Activated effector memory CD4-positive, alpha-beta T cell treated with anti-CD3 and anti-CD28 coated beads, Interleukin-2, amount 50 U/mL, for 16 hours (primary cell): ENCODE results near the gene CXXC5.

Experiments used
- DNase-seq: peaks from one replicate; pipeline ENCODE4 v3.0.0-alpha.2; 2020

Gene CXXC5

GRCh38 chr5:139683295-139684271, 35.4 kb downstream of the CXXC5 start:
- DNase-seq = no peak

DNA sequence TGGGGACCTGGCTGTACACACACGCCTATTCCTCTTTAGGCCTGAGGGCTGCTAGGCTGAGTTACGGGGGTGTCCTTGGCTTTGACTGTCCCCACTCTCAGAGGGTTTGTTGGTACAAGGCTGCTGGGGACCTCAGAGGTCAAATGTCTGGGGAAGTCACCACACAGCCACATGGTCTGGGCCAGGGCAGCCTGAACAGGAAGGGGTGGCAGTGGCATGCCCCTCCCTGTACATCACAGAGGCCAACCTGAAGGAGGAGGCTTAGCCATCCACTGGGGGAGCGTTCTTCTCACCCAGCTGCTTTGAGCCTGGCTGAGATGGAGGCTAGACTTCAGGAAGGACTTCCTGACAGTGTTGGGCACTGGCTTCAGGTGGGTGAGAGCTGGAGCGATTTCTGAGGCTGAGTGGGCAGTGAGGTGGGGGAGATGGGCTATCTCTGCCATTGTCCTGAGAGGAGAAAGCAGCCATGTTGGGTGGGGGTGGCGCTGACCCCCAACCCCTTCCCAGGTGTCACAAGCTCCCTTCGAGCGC, 36.3 kb downstream of the CXXC5 start:
- no peak for DNase-seq

- no peak for DNase-seq
Observed at GRCh38 chr5:139684881-139685749, 37.0 kb downstream of the CXXC5 start.

- no peak for DNase-seq
Observed at GRCh38 chr5:139685886-139686285, 37.7 kb downstream of the CXXC5 start.

GRCh38 chr5:139686356-139686705, 38.2 kb downstream of the CXXC5 start:
- no peak for DNase-seq

DNA sequence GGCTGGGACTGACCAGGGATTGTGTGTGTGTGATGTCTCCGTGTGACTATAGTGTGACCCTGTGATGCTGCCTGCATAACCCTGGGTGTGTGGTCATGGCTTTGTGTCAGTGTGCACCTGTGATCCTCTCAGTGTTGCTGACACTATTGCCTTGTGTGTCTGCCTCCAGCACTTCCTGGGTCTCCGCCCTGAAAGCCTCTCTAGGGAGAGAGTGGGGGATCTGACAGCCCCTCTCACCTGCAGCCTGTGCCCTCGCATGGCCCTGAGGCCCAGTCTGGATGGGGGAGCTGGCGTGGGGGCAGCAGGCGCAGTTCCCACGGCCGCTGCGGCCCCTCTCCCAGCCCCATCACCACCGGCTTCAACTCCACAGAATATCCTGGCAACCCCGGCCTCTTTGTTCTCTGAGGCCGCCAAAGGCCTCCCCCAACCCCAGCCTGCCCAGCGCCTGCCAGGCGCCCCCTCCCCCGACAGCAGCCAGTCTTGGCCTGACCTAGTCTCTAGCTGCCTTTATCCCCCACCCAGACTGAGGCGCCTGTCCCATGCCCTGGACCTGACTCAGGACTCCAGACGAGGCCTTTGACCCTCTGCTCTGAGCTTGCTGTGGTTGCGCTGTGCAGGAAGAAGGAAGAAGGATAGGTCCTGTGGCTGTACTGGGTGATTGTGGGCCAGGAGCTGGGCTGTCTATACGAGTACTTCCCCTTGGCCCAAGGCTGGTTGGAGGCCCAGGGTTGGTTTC, 38.7 kb downstream of the CXXC5 start:
- no peak for DNase-seq

DNA sequence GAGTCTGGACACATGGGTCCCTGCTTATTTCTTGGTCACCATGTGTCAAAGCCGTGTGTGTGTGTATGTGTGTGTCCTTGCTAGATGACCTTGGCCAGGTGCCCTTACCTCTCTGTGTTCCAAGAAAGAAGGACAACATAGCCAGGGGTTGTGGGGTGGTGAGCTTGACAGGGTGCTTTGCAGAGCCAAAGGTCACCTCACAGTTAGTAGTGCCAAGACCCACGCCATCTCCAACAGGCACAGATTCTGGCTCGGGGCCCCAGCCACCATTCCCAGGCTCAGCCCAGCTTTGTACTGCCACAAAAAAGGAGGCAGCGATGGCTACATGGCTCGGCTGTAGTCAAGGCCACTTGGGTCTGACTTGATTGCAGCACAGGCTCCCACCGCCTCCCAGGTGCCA, 39.5 kb downstream of the CXXC5 start:
- no peak for DNase-seq

GRCh38 chr5:139688088-139688702, 40.0 kb downstream of the CXXC5 start:
- no peak for DNase-seq

GRCh38 chr5:139688751-139689372, 40.7 kb downstream of the CXXC5 start:
- DNase-seq = no peak

- no peak for DNase-seq
Observed at GRCh38 chr5:139689631-139690063, 41.5 kb downstream of the CXXC5 start.

DNA sequence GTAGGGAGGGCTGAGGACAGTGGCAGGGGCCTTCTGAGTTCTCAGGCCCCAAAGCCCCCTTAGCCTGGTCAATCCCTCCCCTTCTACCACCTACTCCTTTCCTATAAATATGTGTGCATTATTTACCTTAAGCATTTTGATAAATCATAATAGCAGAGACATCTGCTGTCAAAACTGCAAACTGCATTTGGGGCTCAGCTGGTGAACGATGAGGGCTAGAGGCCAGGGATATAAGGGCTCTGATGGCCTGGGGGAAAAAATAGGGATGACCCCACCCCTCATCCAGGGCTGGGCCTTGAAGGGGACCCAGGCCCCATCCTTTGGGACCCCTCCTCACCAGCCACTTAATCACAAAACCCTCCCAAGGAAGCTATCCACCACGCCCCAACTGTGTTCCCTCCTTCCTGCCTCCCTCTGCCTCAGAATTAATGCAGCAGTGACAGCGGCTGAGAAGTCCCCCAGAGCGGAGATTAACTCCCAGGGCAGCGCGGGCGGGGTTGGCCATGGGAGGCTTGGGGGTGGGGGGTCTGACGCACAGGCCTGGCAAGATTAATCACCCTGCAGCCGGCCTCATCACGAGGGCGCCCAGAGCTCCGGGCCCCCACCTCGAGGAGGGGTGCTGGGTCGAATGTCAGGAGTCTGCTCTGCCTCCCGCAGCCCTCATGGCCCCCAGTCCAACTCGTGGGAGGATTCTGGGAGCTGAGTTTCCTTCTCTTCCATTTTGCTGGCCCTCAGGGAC, 42.1 kb downstream of the CXXC5 start:
- DNase-seq = no peak

DNA sequence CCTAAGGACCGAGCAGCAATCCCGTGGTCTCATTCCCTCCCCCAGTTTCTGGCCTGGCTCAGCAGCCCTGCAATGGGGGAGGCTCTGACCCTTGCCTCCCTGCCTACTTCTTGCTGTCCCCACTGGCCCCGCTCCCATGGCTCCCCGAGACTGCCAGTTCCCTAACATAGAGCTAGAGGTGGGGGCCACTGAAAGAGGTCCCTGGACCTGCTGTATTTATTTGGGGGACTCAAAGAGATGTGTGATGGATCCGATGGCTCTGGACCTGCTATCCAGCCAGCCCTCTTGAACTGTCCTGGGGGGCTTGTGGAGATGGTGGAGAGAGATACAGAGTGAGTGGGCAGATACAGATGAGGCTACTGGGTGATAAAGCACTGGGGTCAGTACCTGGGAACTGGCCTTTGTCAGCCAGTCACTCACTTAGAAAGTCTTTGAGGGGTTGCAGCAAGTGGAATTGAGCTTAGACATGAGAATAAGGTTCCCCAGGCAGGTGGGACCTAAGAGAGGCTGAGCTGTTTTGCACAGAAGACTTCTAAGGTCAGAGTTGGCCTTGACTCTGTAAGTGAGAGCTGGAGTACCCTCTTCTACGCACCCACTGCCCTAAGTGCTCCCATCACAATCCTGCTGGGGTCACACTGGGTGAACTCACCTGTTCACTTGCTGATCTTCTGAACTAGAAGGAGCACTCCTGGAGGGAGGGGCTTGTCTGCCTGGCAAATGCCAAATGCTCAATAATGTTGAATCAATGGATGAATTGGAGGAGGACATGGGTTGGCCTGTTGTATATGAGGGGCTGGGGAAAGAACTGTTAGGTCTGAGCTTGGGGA, 42.9 kb downstream of the CXXC5 start:
- DNase-seq = no peak

DNA sequence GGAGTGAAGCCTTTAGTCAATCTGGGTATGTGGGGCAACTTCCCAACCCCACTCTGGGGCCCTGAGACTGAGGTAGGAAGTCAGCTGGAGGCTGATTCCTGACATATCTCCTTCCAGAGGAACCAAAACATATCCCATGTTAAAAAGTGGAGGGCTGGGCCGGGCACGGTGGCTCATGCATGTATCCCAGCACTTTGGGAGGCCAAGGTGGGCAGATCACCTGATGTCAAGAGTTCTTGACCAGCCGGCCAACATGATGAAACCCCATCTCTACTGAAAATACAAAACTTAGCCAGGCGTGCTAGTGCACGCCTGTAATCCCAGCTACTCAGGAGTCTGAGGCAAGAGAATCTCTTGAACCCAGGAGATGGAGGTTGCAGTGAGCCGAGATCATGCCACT, 44.0 kb downstream of the CXXC5 start:
- DNase-seq = no peak

GRCh38 chr5:139692679-139693308, 44.6 kb downstream of the CXXC5 start:
- no peak for DNase-seq

DNA sequence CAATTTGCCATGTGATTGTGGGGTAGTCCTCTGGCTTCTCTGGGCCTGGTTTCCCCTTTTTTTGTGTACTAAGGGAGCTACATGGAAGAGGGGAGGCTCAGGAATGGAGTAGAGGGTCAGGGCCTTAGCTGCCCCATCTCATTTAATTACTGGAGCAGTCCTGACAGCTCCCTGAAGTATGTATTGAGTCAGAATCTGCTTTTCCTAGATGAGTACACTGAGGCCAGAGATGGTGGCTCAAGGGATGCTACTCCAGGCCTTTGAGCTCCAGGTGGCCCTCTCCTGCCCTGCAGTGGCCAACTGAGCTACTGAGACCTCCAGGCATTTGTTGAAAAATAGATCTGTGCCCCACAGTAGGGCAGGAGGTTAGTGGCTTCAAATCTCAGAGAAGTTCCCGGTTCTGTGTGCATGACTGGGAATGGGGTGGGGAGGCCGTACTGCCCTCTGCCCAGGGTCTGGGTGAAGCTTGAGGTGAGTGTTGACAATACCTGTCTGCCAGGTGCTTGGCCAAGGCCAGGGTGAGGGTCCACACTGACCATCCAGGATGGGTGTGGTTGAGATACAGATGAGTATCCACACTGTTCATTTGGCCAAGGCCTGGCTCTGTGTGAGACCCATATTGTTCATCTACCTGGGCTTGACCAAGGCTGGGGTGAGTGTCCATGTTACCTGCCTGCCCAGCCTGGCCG, 45.7 kb downstream of the CXXC5 start:
- DNase-seq = no peak

- DNase-seq = no peak
Observed at GRCh38 chr5:139694556-139695177, 46.5 kb downstream of the CXXC5 start.

DNA sequence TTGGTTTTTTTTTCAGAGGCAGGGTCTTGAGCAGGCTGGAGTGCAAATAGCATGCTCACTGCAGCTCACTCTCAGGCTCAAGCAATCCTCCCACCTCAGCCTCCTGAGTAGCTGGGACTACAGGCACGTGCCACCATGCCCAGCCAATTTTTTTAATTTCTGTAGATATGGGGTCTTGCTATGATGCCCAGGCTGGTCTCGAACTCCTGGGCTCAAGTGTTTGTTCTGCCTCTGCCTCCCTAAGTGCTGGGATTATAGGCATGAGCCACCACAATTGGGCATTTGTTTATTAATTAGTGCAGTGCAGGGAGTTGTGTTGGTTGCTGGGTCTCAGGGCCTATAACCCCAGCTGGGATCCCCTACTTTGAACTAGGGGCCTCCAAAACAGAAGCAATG, 47.0 kb downstream of the CXXC5 start:
- no peak for DNase-seq

- no peak for DNase-seq
Observed at GRCh38 chr5:139696167-139696893, 48.2 kb downstream of the CXXC5 start.
